ENCODE data around the gene OR13C3.
"Not testable (repeated sequence)": the region's sequence is repeated elsewhere in the genome, so short reads cannot be mapped to it uniquely, and the experiment has no call there.

Gene OR13C3

GRCh38 chr9:104536756-104537155, at the start of gene OR13C3:
TSS of gene OR13C3 (minus strand) at chr9:104536856. CDS start at chr9:104536723, 133 bp downstream.
- DNase-seq = no peak

- DNase-seq = no peak
Measured at GRCh38 chr9:104580562-104580961, 43.9 kb upstream of the OR13C3 start.

DNA sequence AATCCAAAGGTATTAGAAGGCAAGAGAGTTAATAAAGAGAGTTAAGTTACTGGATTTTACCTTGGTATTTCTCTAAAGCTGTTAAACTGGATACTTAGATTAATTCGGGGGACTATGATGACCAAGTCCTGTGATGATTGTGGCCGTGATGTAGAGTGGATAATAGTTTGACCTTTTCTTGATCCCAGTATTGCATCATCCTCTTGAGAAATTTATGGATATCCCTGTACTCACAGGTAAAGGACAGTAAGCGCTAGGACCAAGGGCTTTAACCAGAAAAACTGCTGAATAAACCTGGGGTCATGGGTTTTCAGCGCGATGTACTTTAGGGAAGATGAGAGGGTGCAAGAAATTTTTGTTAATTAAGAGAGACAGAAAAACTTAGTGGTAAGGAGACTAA, 40.6 kb upstream of the OR13C3 start:
- no peak for DNase-seq

GRCh38 chr9:104575456-104575855, 38.8 kb upstream of the OR13C3 start:
- no peak for DNase-seq

GRCh38 chr9:104572612-104573011, 36.0 kb upstream of the OR13C3 start:
- no peak for DNase-seq

DNA sequence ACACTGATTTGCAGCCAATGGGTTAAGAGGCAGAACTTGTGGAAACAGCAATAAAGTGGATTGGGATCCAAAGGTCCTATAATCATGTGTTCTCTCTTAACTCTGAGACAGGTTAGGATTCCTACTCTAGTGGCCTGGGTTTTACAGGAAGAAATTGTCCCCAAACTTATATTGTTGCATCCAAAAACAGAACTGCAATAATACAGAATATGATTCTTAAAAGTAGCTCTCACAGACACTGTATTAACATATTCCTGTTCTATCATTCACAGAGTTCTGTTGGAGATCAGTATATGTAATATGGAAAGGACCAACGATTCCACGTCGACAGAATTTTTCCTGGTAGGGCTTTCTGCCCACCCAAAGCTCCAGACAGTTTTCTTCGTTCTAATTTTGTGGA, 32.2 kb upstream of the OR13C3 start, which contains the start of gene OR13C8:
Gene OR13C8 (plus strand): TSS at position 301 of the 400 bp plus-strand sequence. CDS start 0 bp downstream, at position 301.
- DNase-seq = no peak

- DNase-seq = no peak
Measured at GRCh38 chr9:104564358-104564757, 27.7 kb upstream of the OR13C3 start.

GRCh38 chr9:104556830-104557634, 20.4 kb upstream of the OR13C3 start:
- DNase-seq = no peak

- DNase-seq = no peak
Measured at GRCh38 chr9:104555521-104555920, 18.9 kb upstream of the OR13C3 start.

DNA sequence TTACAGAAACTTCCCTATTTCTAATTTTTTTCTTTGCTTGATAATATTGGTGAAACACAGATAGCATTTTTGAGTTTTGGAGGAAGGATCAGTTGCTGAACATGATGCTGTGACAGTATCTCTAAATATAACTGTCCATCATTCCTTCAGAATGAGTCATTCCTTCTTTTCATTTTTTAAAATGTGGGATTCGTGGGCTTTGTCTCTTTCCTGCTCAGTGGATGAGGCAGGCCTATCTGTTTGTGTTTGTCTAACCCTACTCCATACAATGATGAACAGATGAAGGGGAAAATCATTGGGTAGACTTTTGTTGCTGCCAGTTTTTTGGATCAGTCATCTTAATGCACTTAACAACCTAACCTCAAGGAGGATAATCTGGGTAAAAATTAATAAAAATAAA, 16.6 kb upstream of the OR13C3 start:
- no peak for DNase-seq

- DNase-seq = no peak
Measured at GRCh38 chr9:104544644-104545043, 8.0 kb upstream of the OR13C3 start.

DNA sequence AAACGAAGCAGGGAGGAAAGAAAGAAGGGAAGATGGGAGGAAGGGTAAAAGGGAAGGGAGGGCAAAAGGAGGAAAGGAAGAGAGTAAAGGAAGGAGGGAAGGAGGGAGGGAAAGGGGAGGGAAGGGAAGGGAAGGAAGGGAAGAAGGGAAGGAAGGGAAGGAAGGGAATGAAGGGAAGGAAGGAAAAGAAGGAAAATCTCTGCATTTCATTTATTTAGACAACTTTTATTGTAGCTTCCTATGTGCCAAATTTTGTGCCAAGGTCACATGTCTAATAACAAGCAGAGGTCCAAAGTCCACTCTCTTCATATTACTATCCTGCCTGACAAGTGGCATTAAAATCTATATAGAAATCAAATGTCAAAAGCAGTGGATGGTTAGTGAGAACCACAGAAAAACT, 2.6 kb upstream of the OR13C3 start:
- DNase-seq = no peak

DNA sequence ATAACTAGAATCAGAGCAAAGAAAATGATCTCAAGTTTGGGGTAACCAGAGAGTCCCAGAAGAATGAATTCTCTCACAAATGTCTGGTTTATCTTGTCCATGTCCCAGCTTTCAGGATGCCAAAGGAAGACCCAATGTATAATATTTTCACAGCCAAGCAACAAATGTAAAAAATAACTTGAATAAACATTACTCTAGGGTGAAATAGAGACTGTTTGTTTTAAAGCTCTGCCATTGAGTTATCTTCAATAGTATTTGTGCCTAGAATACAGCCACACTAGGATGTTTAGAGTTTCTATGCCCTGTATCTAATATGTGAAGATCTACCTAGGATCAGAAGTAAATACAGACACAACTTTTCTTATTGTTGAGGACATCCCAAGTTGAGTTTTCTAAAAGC, 9.5 kb downstream of the OR13C3 start, which contains the start of gene OR13C4:
Gene OR13C4 (minus strand): TSS at position 101 of the 400 bp plus-strand sequence. CDS start 0 bp downstream, at position 101.
- DNase-seq = no peak

- DNase-seq = not testable (repeated sequence)
Measured at GRCh38 chr9:104520241-104520640, 16.4 kb downstream of the OR13C3 start.

DNA sequence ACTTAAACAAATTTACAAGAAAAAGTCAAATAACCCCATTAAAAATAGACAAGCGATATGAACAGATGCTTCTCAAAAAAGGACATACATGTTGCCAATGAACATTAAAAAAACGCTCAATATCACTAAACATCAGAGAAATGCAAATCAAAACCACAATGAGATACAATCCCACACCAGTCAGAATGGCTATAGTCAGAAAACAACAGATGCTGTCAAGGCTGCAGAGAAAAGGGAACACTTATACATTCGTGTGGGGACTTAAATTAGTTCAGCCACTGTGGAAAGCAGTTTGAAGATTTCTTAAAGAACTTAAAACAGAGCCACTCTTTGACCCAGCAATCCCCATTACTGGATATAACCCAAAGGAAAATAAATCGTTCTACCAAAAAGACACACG, 21.8 kb downstream of the OR13C3 start:
- DNase-seq = no peak

DNA sequence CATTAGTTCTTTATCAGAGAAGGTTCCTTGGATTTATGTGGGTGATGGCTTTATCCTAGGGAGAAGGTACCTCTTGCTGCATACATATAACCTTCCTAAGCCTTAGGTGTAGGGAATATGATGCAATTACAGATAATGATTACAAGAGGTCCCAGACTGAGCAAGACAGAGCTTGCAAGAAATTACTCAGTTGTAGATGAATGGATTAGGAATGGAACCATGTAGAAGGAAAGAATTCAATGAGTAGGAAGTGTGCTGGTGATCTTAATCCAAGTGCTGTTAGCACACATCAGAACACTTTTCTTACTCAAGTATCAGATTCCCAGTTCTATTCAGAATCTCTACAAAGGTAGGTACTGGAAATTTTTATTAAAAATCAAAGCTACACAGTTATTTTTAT, 30.1 kb downstream of the OR13C3 start:
- DNase-seq = no peak

DNA sequence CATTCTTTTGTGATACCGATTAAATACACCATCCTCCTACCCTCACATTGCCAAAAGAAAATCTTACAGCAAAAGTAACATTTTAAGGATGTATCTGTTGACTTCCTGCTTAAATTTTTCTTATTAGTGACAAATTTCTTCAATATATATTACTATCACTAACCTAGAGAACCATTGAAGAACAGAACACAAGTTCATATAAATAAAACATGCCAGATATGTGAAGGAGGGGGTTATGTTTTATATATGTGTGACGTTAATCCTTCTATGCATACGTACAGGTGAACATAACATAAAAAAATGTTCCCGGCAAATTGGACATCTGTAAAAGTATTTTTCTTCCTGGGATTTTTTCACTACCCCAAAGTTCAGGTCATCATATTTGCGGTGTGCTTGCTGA, 32.7 kb downstream of the OR13C3 start, which contains the start of gene OR13F1:
Gene OR13F1 (plus strand): TSS at position 301 of the 400 bp plus-strand sequence. CDS start 0 bp downstream, at position 301.
- DNase-seq = no peak

DNA sequence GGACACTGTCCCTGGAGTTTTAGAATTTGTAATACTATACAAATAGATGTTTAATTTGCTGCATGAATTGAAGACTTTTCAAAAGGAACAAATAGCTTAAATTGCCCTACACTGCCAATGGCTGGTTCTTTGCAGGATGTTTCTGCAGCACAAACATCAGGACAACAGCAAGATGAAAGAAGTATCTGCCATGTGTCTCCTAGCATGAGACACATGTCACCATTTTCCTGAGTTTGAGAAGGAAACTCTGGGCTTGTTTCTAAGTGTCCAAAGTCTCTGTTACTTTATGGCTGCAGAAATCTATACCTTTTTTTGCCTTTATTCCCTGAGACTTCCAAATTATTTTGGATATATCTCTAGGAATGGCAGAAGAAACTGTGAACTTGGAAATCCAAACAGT, 33.2 kb downstream of the OR13C3 start:
- DNase-seq = no peak

- DNase-seq = no peak
Measured at GRCh38 chr9:104494808-104495207, 41.8 kb downstream of the OR13C3 start.
